AG09319 (cell line): ENCODE results near the gene PARD3.

ENCODE experiments used
- DNase-seq: peaks from one replicate; pipeline ENCODE4 v3.0.0-alpha.2; 2010; ENCODE audit warnings: low read depth; ENCODE audit errors: extremely low read depth
- TF ChIP-seq, protein P1 (sequence below): IDR thresholded peaks from 2 replicates; pipeline ENCODE4 v1.5.1; 2011; ENCODE audit warnings: low read depth, mild to moderate bottlenecking, inconsistent platforms, low read length, moderate library complexity

The PARD3 gene

GRCh38 chr10:34549953-34550352 lies 265.1 kb downstream of the PARD3 start:
- TF ChIP-seq, protein P1, sequence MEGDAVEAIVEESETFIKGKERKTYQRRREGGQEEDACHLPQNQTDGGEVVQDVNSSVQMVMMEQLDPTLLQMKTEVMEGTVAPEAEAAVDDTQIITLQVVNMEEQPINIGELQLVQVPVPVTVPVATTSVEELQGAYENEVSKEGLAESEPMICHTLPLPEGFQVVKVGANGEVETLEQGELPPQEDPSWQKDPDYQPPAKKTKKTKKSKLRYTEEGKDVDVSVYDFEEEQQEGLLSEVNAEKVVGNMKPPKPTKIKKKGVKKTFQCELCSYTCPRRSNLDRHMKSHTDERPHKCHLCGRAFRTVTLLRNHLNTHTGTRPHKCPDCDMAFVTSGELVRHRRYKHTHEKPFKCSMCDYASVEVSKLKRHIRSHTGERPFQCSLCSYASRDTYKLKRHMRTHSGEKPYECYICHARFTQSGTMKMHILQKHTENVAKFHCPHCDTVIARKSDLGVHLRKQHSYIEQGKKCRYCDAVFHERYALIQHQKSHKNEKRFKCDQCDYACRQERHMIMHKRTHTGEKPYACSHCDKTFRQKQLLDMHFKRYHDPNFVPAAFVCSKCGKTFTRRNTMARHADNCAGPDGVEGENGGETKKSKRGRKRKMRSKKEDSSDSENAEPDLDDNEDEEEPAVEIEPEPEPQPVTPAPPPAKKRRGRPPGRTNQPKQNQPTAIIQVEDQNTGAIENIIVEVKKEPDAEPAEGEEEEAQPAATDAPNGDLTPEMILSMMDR: no peak

GRCh38 chr10:34549001-34549400 lies 266.1 kb downstream of the PARD3 start:
- no peak for DNase-seq
- TF ChIP-seq, protein P1: no peak

More at GRCh38 chr10:34549953-34550352, 265.1 kb downstream of the PARD3 start:
- DNase-seq: no peak

DNA sequence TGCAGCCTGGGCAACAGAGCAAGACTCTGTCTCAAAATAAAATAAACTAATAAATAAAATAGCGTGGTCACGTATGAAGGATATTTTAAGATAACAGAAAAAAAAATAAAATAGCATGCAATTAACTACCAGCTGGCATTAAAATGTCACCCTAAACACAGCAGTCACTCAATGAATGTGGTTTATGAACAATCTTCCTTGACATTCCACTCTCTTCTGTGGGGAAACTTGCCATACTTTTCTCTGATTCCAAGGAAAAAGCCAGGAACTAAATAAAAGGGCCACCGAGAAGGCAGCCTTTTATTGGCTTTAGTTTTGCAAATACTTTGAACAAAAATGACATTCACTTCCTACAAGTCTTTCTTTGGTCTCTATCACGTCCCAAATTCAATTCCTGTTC lies 266.6 kb downstream of the PARD3 start:
- TF ChIP-seq, protein P1: no peak
- DNase-seq: no peak

DNA sequence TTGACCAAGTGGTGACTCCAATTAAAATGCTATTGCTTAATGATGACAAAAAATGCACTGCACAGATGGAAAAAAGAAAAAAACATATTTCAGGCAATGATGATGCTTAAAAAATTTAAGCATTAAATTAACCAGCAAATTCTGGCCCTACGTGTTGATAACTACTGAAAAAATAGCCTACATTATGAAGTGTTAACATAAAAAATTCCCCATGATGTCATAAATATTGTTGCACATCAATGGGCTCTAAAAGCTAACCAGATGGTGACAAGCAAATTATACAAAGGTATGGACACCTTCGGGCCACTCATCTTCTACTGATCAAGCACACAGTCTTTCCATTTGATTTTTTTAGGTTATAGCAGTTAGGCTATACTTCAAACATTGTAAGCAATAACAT lies 267.4 kb downstream of the PARD3 start:
- TF ChIP-seq, protein P1: no peak

GRCh38 chr10:34547291-34547690 lies 267.8 kb downstream of the PARD3 start:
- no peak for DNase-seq
- TF ChIP-seq, protein P1: no peak

More for the DNA sequence above, 267.4 kb downstream of the PARD3 start:
- no peak for DNase-seq

GRCh38 chr10:34544400-34544799 lies 270.7 kb downstream of the PARD3 start:
- TF ChIP-seq, protein P1: no peak
- DNase-seq: no peak

DNA sequence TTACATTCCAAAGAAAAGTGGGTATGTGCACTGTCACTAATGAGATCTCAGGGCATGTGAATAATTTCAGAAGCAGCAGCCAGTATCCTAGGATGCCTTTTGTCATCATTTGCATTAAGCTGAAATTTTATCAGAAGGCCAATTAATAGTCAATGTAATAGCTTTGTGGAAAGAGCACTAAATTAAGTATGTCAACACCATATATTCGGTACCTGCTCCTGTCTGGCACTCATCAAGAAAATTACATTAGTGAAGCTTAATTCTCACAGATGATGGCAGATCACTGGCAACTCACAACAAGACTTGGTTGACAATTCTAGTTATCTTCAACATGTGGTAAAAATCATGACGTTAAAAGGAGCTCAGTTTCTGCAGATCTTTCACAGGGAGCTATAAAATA lies 271.4 kb downstream of the PARD3 start:
- DNase-seq: no peak
- TF ChIP-seq, protein P1: no peak
